COLO668 (cell line): Measurements from ENCODE around the gene SLC46A3.
"Not testable (repeated sequence)": the region's sequence is repeated elsewhere in the genome, so short reads cannot be mapped to it uniquely, and the experiment has no call there.

Source experiments
- DNase-seq: peaks from one replicate; lab custom pipeline; 2025; ENCODE audit not compliant: unreplicated experiment; lab: John Stamatoyannopoulos, UW

The SLC46A3 gene

DNA sequence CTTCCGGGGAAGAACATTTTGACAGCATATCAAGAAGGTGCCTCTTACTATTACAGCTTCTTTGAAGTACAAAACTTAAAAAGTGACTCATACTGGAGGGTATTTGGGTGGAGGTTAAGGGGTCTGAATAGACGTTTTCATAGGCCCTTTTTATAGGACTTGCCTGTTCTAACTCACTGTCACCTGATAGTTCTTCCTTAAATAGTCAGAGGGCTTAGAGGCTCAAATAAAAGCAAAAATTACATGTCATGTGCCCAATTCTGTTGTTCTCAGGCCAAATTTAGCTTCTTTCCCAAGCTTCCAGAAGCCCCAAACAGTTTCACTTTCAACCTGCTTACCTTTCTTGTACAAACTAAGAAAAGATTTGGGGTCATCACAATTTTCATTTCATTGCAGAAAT lies 16.1 kb upstream of the SLC46A3 start:
- no peak for DNase-seq

DNA sequence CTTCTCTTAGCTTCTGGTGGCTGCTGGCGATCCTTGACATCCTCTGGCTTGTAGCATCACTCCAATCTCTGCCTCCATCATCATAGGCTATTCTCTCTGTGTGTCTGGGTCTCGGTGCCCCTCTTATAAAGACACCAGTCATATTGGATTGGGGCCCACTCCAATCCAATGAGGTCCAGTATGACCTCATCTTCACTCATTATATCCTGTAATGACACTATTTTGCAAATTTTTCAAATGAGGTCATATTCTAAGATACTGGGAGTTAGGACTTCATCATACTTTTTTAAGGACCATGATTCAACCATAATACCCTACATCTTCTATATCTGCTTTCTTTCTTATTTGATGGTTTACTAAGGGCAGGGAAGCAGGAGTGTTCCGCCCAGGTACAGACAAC lies 12.0 kb upstream of the SLC46A3 start:
- no peak for DNase-seq

DNA sequence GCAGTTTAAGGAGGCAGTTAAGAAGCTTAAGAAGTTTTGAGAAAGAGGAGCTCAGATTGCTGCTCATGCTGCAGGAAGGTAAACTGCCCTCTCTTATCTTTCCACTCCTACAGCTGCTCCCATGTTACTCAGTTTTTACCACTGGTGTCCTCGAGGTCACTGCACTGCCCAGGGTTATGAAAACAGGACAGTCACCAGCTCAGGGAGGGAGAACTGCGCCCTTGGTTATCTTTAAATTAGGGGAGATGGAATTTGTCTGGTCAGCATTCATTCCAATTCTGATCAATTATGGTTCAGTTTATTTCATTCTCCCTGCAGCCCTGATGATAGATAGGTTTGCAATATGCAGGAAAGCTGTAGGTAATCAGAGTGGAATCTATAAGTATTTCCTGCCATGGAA lies 10.8 kb upstream of the SLC46A3 start:
- no peak for DNase-seq

GRCh38 chr13:28728642-28729041 lies 9.9 kb upstream of the SLC46A3 start:
- DNase-seq: no peak

GRCh38 chr13:28725046-28725610 lies 6.4 kb upstream of the SLC46A3 start:
- no peak for DNase-seq

- no peak for DNase-seq
These were observed 5.0 kb upstream of the SLC46A3 start for GRCh38 chr13:28723806-28724205.

- DNase-seq: no peak
These were observed 671 bp upstream of the SLC46A3 start for GRCh38 chr13:28719227-28720055.

GRCh38 chr13:28718196-28718542 lies 601 bp downstream of the SLC46A3 start:
- no peak for DNase-seq

DNA sequence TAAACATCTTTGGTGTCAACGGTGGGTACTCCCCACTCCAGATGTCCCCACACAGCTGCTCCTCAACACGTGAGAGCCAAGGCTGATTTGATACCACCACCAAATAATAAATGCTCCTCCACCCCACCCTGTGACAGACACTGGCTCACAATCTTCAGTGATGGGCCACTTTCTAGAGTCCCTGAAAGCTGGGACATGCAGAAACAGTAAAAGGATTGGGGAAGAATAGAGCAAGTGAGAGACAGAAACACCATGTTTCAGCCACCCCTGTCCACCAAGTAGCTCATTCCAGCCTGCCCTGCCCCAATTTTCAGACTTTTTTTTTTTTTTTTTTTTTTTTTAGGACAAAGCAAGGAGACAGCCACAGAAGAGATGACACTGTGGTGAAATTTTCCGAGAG lies 1.6 kb downstream of the SLC46A3 start:
- DNase-seq: no peak

DNA sequence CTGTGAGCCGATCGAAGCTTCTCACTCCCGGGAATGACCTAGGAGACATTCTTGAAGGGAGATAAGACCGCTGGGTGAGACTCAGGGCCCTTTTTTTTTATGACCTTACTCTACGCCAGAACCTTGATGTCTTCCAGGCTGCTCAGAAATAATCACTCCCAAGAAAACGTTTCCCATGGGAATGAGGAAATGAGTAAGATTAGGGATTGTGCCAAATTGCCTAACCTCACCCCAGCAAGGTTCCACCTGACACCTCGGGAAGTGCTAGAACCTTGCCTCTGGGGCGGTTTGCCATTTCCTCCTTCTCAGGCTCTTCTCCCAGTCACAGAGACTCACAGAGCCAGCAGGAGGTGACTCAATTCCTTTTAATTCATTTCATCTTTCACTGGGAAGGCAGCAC lies 2.3 kb downstream of the SLC46A3 start:
- no peak for DNase-seq

GRCh38 chr13:28714651-28715050 lies 4.1 kb downstream of the SLC46A3 start:
- no peak for DNase-seq

GRCh38 chr13:28710161-28710560 lies 8.6 kb downstream of the SLC46A3 start:
- no peak for DNase-seq

DNA sequence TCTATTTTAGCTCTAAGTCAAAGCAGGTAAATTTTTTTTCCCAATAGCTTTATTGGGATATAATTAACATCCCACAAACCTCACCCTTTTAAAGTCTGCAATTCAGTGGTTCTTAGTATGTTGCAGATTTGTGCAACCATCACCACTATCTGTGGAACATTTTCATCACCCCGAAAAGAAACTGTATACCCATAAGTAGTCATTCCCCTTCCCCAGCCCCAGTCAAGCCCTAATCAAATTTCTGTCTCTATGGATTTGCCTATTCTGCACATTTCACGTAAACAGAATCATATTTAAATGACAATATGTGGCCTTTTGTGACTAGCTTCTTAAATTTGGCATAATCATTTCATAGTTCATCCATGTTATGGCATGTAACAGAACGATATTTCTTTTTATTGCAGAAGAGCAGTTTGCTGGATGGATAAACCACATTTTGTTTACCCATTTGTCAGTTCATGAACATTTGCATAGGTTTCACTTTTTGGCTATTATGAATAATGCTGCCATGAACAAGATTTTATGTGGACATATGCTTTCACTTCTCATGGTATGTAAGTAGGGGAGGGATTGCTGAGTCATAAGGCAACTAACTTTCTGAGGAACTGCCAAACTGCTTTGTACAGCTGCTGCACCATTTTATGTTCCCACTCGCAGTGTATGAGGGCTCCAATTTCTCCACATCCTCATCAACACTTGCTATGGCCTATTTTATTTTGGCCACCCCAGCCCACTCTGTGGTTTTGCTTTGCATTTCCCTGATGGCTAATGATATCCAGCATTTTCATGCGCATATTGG lies 10.9 kb downstream of the SLC46A3 start:
- DNase-seq: no peak

GRCh38 chr13:28705461-28706083 lies 13.2 kb downstream of the SLC46A3 start:
- no peak for DNase-seq

DNA sequence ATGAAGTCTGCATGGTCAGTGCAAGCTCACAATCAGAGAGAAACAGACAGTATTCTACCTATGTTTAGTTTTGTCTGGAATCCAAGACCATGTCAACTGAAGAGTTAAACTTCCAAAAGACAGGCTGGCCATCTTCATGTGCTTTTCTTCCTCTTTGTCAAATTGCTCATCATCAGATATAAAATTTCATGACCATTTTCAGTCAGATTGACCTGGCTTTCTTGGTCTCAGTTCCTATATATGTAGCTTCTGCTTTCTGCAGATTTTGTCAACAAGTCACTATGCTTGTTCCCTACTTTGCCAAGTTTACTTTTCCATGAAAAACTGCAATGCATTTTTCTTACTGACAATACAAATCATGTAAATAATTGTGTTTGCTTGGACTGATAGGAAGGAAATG lies 13.9 kb downstream of the SLC46A3 start:
- no peak for DNase-seq

- DNase-seq: no peak
These were observed 14.5 kb downstream of the SLC46A3 start for GRCh38 chr13:28704282-28704681.

DNA sequence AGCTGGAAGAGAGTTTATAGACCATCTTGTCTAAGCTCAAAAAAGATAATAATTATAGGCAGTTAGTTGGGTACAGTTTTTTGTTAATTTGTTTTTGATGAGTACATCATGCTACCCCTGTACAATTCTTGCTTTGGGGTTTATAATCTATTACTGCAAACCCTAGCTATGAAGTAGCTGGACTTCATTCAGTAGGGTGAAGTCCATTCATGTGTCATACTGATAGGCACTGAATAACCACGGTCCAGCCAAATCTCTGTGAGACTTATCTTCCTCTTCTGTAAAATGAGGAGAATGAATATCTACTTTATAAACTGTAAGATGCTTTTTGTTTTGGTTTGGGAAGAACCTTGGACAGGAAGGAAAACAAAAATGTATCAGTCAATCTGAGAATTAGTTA lies 19.5 kb downstream of the SLC46A3 start:
- DNase-seq: no peak

GRCh38 chr13:28697441-28697840 lies 21.3 kb downstream of the SLC46A3 start:
- DNase-seq: no peak

DNA sequence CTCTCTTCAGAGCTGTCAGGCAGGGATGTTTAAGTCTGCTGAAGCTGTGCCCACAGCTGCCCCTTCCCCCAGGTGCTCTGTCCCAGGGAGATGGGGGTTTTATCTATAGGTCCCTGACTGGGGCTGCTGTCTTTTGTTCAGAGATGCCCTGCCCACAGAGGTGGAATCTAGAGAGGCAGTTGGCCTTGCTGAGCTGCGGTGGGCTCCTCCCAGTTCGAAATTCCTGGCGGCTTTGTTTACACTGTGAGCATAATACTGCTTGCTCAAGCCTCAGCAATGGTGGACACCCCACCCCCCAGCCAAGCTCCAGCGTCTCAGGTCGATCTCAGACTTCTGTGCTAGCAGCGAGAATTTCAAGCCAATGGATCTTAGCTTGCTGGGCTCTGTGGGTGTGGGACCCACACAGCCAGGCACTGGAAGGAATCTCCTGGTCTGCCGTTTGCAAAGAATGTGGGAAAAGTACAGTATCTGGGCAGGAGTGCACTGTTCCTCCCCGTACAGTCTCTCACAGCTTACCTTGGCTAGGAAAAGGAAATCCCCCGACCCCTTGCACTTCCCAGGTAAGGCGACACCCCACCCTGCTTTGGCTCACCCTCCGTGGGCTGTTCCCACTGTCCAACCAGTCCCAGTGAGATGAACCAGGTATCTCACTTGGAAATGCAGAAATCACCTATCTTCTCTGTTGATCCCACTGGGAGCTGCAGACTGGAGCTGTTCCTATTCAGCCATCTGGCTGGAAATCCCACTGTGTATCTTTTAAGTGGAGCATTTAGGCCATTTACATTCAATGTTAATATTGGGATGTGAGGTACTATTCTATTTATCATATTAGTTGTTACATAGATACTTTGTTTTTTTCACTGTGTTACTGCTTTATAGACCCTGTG lies 24.9 kb downstream of the SLC46A3 start:
- not testable (repeated sequence) for DNase-seq

- DNase-seq: no peak
These were observed 32.9 kb downstream of the SLC46A3 start for GRCh38 chr13:28685892-28686291.

GRCh38 chr13:28685114-28685513 lies 33.7 kb downstream of the SLC46A3 start:
- no peak for DNase-seq
